PC-9 (cell line): ENCODE measurements around the gene BTBD10.

Source experiments
- EZH2 ChIP-seq: fragments of 200-600 bp; sonication (generic); IDR thresholded peaks from 2 replicates; pipeline ENCODE4 v1.8.0; 2017; ENCODE audit warnings: antibody characterized with exemption, low read depth
- TF ChIP-seq, protein P1 (sequence below): fragments of 200-600 bp; sonication (generic); conservative IDR thresholded peaks from 2 replicates; pipeline ENCODE4 v1.6.1; 2017; ENCODE audit warnings: mixed run types, antibody characterized with exemption, mild to moderate bottlenecking, moderate library complexity

DNA sequence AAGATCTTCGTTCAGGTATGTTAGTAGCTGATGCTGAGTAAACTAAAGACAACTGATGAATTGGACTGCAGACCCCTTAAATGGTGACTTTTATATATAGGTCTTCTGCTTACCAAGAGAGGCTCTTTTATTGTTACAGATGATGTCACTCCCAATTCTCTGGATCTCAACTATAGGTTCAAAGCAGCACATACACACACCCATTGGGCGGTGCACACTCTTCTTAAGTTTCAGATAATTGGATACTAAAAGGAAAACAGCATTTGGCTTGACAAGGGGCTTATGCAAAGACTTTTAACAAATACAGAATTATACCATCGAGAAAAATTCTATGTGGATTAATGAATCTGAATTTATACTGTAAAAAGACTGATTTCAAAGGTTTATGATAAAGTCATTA is 32.9 kb upstream of the BTBD10 start, which contains the start of gene PTH:
- TF ChIP-seq, protein P1, sequence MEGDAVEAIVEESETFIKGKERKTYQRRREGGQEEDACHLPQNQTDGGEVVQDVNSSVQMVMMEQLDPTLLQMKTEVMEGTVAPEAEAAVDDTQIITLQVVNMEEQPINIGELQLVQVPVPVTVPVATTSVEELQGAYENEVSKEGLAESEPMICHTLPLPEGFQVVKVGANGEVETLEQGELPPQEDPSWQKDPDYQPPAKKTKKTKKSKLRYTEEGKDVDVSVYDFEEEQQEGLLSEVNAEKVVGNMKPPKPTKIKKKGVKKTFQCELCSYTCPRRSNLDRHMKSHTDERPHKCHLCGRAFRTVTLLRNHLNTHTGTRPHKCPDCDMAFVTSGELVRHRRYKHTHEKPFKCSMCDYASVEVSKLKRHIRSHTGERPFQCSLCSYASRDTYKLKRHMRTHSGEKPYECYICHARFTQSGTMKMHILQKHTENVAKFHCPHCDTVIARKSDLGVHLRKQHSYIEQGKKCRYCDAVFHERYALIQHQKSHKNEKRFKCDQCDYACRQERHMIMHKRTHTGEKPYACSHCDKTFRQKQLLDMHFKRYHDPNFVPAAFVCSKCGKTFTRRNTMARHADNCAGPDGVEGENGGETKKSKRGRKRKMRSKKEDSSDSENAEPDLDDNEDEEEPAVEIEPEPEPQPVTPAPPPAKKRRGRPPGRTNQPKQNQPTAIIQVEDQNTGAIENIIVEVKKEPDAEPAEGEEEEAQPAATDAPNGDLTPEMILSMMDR, result no peak
- TF ChIP-seq EZH2, result no peak
